ENCODE measurements around the gene ALPK3. TPM values are rescaled to one million over a fixed set of nuclear protein-coding genes. Genes with fewer than 3 reads are reported as not detected.

The ALPK3 gene
- total RNA-seq, 1 donor from 2014 or later: 2.5 TPM

- no peak for DNase-seq (ENCODE audit: extremely low spot score in 2 of 2)
- no peak overlapping the region for H3K27ac ChIP-seq
- no peaks in the 10 kb centered on the region for H3K36me3 ChIP-seq
- intact Hi-C loops (cut with DNase I): no loop called here
- TF ChIP-seq POLR2AphosphoS5 (IDR thresholded peaks at IDR 0.05; ENCODE audit: insufficient read depth in 1 of 2, low read depth in 1 of 2): no peak
- no peak for TF ChIP-seq POLR2A (IDR thresholded peaks at IDR 0.05)
- no peak for TF ChIP-seq CTCF (IDR thresholded peaks at IDR 0.05)
- no peak overlapping the region for H3K4me3 ChIP-seq
- H3K9me3 ChIP-seq: no peaks in the 10 kb centered on the region
- no peaks in the 10 kb centered on the region for H3K27me3 ChIP-seq
- no peaks in the 10 kb centered on the region for H3K4me1 ChIP-seq
These were observed 72.3 kb downstream of the ALPK3 start for GRCh38 chr15:84889313-84889990.

DNA sequence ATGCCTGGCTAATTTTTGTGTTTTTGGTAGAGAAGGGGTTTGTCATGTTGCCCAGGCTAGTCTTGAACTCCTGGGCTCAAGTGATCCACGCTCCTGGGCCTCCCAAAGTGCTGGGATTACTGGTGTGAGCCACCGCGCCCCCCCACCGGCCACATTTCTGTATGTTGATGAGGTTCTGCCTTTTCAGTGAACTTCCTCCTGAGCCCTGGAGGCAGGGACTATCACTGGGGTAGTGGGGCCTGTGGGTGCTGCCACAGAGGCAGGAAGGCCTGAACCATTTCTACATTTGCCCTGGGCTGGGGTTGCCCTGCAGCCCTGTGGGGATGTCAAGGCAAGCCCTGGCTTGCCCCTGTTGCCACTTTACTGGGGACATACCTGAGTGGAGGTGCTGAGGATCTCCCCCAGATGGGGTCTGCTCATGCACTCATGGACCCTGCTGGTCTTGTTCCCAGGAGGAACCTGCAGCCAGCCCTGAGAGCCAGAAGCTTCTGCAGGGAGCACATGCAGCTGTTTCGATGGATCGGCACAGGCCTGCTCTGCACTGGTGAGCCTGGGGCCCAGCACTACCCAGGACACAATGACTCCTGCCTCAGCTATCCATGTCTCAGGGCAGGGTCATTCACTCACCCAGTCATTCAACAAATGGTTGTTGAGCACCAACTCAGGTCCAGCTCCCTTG is 73.0 kb downstream of the ALPK3 start:
- no peak overlapping the region for H3K4me3 ChIP-seq
- H3K27me3 ChIP-seq: no peaks in the 10 kb centered on the region
- no peak overlapping the region for H3K27ac ChIP-seq
- no peaks in the 10 kb centered on the region for H3K36me3 ChIP-seq
- no peaks in the 10 kb centered on the region for H3K4me1 ChIP-seq
- intact Hi-C loops (cut with DNase I): no loop called here
- no peak for TF ChIP-seq CTCF (IDR thresholded peaks at IDR 0.05)
- no peak for TF ChIP-seq POLR2AphosphoS5 (IDR thresholded peaks at IDR 0.05; ENCODE audit: insufficient read depth in 1 of 2, low read depth in 1 of 2)
- TF ChIP-seq POLR2A (IDR thresholded peaks at IDR 0.05): no peak
- DNase-seq (ENCODE audit: extremely low spot score in 2 of 2): no peak
- no peaks in the 10 kb centered on the region for H3K9me3 ChIP-seq

- Histone ChIP-seq H3K4me3 (no peak overlapping the region), H3K9me3 (no peaks in the 10 kb centered on the region), H3K27me3 (no peaks in the 10 kb centered on the region), H3K36me3 (no peaks in the 10 kb centered on the region), H3K4me1 (no peaks in the 10 kb centered on the region), H3K27ac (no peak overlapping the region)
- no peak for TF ChIP-seq POLR2AphosphoS5 (IDR thresholded peaks at IDR 0.05; ENCODE audit: insufficient read depth in 1 of 2, low read depth in 1 of 2)
- TF ChIP-seq CTCF (IDR thresholded peaks at IDR 0.05): no peak
- TF ChIP-seq POLR2A (IDR thresholded peaks at IDR 0.05): no peak
- intact Hi-C loops (cut with DNase I): no loop called here
- no peak for DNase-seq (ENCODE audit: extremely low spot score in 2 of 2)
These were observed 73.6 kb downstream of the ALPK3 start for GRCh38 chr15:84890670-84891162.

- Histone ChIP-seq H3K27ac (no peak overlapping the region), H3K27me3 (no peaks in the 10 kb centered on the region), H3K4me1 (no peaks in the 10 kb centered on the region), H3K9me3 (no peaks in the 10 kb centered on the region), H3K36me3 (no peaks in the 10 kb centered on the region), H3K4me3 (no peak overlapping the region)
- DNase-seq (ENCODE audit: extremely low spot score in 2 of 2): no peak
- intact Hi-C loops (cut with DNase I): no loop called here
- no peak for TF ChIP-seq POLR2AphosphoS5 (IDR thresholded peaks at IDR 0.05; ENCODE audit: insufficient read depth in 1 of 2, low read depth in 1 of 2)
- TF ChIP-seq CTCF (IDR thresholded peaks at IDR 0.05): no peak
- no peak for TF ChIP-seq POLR2A (IDR thresholded peaks at IDR 0.05)
These were observed 74.2 kb downstream of the ALPK3 start for GRCh38 chr15:84891339-84891738.

DNA sequence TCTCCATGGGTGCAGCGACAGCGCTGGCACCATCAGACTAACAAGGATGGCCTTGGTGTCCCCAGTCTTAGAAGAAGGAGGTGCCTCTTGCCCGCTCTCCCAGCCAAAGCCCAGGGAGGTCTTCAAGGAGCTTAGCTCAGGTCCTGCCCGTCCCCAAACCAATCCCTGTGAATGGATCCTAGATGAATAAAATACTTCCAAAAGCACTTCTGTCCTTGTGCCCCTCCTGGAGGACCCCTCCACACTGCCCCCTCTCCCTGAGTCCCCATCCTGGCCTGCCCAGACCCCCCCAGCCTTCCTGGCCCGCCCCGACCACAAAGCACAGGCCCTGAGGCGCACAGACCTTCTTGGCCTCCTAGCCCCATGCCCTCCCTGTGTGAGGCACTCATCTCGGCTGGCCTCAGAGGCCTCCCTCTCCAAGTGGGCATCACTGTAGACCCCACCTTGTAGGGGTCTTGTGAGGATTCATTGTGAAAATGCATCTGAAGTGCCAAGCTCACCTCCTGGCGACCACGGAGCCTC is 75.7 kb downstream of the ALPK3 start:
- Histone ChIP-seq H3K4me1 (no peaks in the 10 kb centered on the region), H3K9me3 (no peaks in the 10 kb centered on the region), H3K27me3 (no peaks in the 10 kb centered on the region), H3K4me3 (no peak overlapping the region), H3K36me3 (no peaks in the 10 kb centered on the region), H3K27ac (no peak overlapping the region)
- no peak for DNase-seq (ENCODE audit: extremely low spot score in 2 of 2)
- TF ChIP-seq CTCF (IDR thresholded peaks at IDR 0.05): no peak
- no peak for TF ChIP-seq POLR2AphosphoS5 (IDR thresholded peaks at IDR 0.05; ENCODE audit: insufficient read depth in 1 of 2, low read depth in 1 of 2)
- intact Hi-C loops (cut with DNase I): no loop called here
